Measurements from ENCODE around the gene CLIP1.

Gene CLIP1

DNA sequence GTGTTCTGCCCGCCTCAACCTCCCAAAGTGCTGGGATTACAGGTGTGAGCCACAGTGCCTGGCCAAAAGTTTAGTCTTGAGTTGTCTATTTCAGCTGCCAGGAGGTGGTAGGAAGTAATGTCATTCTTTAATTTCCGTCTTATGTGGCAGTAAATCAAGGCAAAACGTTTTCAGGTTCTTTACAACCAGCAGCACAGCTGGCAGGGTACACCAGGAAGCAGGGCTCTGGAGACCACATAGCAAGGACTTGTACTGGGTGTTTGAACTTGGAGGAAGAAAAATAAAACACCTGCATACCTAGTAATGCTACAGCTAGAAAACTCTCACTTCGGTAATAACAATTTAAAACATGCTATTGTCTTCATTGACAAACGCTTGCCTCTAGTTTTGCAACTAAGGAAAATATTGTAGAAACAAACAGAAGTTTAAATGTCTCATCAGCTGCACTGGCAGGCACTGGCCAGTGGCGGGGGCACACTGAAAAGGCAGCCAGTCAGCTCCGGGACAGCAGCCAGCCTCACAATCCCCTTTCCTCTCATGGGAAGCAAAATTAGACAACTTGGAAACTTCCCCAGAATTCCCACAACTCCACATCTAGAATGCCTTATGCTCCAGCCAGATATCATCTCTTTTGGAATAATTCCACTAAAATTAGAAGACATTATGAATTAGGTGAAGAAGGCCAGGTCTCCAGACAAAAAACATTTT is 72.2 kb downstream of the CLIP1 start:
- in situ Hi-C loops (cut with MboI; ENCODE audit: low sequenced_read_pairs), result no loop called here
- DNase-seq (ENCODE audit: low spot score in 2 of 2), result no peak
- Histone ChIP-seq H3K4me1 (peaks cover 15% of the 10 kb centered on the region), H3K27me3 (ENCODE audit: low read depth) (no peaks in the 10 kb centered on the region), H3K4me3 (no peak overlapping the region), H3K36me3 (replicated peaks) (peaks cover 9% of the 10 kb centered on the region), H3K9me3 (no peaks in the 10 kb centered on the region)

DNA sequence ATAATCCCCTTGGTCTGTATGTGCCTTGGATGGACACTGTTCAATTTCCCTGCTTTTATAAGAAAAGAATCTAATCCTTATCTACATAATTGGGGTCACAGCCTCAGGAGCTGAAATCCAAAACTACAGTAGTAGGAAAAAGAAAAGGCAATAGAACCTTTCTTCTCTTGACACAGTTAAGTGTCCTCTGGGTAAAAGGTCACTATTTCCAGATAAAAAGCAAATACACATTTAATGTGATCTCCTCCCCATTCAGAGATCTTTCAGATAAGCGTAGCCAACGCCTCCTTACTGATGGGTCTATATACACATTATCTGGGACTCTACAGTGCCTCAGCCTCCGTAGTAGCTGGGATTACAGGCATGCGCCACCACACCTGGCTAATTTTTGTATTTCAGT is 73.4 kb downstream of the CLIP1 start:
- no peaks in the 10 kb centered on the region for H3K27me3 ChIP-seq (ENCODE audit: low read depth)
- peak; percentile 43 to 90 for DNase-seq (ENCODE audit: low spot score in 2 of 2)
- H3K4me3 ChIP-seq, result no peak overlapping the region
- in situ Hi-C loops (cut with MboI; ENCODE audit: low sequenced_read_pairs), result no loop called here
- H3K36me3 ChIP-seq (replicated peaks), result peaks cover 4% of the 10 kb centered on the region
- H3K4me1 ChIP-seq, result peaks cover 15% of the 10 kb centered on the region
- H3K9me3 ChIP-seq, result no peaks in the 10 kb centered on the region

DNA sequence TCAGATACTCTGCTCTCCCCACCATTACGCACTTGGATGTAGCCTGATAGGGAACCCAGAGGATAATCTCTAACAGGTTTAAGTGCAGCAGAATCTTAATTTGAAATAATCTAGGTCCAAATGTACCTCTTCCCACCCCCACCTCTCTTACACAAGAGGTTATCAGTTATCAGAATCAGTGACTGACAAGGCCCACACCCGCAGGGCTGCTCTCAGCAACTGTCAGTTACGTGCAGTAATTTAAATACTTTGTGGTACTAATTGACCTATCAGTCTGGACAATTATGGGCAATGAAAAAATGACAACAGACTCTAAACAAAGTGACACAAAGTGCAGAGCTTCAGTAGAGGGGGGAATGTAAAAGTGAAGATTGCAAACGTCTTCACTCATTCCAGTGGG is 74.0 kb downstream of the CLIP1 start:
- no peaks in the 10 kb centered on the region for H3K27me3 ChIP-seq (ENCODE audit: low read depth)
- H3K4me3 ChIP-seq, result no peak overlapping the region
- DNase-seq (ENCODE audit: low spot score in 2 of 2), result peak; percentile 12 to 18
- H3K4me1 ChIP-seq, result peaks cover 15% of the 10 kb centered on the region
- in situ Hi-C loops (cut with MboI; ENCODE audit: low sequenced_read_pairs), result no loop called here
- H3K9me3 ChIP-seq, result no peaks in the 10 kb centered on the region
- no peaks in the 10 kb centered on the region; the same call in none of the 2 replicates for H3K36me3 ChIP-seq (replicated peaks)

DNA sequence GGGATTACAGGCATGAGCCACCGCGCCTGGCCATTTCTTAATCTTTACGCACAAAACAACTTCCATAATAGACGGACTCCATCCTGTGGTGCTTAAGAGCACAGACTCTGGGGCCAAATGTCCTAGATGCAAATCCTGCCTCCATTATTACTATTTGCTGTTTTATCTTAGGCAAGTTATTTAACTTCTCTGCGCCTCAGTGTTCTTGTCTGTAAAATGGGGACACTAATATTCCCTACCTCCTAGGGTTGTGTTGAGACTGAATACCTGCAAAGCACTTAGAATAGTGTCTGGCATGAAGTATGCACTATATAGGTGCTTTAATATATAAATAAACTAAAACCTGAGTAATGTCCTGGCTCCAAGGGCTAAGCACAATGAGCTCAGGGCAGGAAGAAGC is 76.4 kb downstream of the CLIP1 start:
- in situ Hi-C loops (cut with MboI; ENCODE audit: low sequenced_read_pairs), result no loop called here
- Histone ChIP-seq H3K27me3 (ENCODE audit: low read depth) (no peaks in the 10 kb centered on the region), H3K4me3 (no peak overlapping the region), H3K4me1 (peaks cover 15% of the 10 kb centered on the region), H3K36me3 (replicated peaks) (no peaks in the 10 kb centered on the region), H3K9me3 (no peaks in the 10 kb centered on the region)
- DNase-seq (ENCODE audit: low spot score in 2 of 2), result no peak

DNA sequence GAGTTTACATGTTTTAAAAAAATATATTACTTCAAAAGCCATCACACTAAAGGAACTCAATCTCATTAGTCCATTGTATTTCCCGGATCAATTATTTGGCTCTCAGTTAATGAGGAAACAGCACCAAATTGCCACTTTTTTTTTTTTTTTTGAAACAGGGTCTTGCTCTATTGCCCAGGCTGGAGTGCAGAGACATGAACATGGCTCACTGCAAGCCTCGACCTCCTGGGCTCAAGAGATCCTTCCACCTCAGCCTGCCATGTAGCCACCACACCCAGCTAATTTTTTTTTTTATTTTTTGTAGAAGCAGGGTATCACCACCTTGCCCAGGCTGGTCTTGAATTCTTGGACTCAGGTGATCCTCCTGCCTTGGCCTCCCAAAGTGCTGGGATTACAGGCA is 77.4 kb downstream of the CLIP1 start:
- peaks cover 15% of the 10 kb centered on the region for H3K4me1 ChIP-seq
- no peaks in the 10 kb centered on the region for H3K9me3 ChIP-seq
- H3K36me3 ChIP-seq (replicated peaks), result 0 out of 2 replicates have a peak, but pooled peaks cover 3% of the 10 kb centered on the region
- no peaks in the 10 kb centered on the region for H3K27me3 ChIP-seq (ENCODE audit: low read depth)
- no peak for DNase-seq (ENCODE audit: low spot score in 2 of 2)
- H3K4me3 ChIP-seq, result no peak overlapping the region
- in situ Hi-C loops (cut with MboI; ENCODE audit: low sequenced_read_pairs), result no loop called here

DNA sequence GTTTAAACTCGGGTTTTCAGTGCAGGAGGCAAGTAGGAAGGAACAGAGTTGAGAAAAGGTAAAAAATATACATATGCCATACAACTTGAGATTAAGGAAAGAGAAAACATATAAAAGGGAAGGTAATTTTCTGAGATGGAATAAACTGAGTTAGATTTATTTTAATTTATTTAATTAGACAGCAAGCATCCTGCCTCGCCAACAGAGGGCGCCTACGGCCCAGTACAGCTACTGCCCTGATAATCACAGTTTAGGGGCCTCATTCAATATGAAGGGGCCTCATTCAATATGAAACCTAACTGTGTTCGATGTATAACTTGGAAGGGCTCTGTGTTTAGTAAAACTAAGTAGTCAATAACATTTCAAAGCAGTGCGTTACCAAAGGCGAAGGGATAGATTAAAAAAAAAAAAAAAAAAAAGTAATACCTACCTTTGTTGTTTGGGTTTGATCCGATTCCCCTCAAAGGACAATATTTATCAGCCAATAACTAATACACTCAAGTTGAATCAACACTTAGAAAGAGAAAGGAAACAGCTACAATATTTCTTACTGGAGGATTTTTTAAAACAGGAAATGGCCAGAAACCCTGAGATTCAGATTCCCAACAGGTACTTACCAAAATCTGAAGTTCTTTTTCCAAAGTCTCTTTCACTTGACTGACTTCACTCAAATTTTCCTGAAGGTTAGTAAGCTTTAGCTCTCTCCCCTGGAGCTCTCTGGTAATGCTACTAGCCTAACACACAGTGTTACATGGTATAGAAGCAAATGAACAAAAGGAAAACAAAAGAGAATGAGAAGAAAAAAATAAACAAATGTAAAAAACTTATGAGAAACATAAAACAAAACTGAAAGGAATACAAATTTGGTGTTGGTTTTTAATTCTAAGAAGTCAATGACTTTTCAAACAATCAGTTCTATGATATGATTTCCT is 86.2 kb downstream of the CLIP1 start:
- Histone ChIP-seq H3K36me3 (replicated peaks) (peaks cover 10% of the 10 kb centered on the region), H3K27me3 (ENCODE audit: low read depth) (no peaks in the 10 kb centered on the region)
- peak in 1 of 2 experiments; percentile 65 for DNase-seq (ENCODE audit: low spot score in 2 of 2)

DNA sequence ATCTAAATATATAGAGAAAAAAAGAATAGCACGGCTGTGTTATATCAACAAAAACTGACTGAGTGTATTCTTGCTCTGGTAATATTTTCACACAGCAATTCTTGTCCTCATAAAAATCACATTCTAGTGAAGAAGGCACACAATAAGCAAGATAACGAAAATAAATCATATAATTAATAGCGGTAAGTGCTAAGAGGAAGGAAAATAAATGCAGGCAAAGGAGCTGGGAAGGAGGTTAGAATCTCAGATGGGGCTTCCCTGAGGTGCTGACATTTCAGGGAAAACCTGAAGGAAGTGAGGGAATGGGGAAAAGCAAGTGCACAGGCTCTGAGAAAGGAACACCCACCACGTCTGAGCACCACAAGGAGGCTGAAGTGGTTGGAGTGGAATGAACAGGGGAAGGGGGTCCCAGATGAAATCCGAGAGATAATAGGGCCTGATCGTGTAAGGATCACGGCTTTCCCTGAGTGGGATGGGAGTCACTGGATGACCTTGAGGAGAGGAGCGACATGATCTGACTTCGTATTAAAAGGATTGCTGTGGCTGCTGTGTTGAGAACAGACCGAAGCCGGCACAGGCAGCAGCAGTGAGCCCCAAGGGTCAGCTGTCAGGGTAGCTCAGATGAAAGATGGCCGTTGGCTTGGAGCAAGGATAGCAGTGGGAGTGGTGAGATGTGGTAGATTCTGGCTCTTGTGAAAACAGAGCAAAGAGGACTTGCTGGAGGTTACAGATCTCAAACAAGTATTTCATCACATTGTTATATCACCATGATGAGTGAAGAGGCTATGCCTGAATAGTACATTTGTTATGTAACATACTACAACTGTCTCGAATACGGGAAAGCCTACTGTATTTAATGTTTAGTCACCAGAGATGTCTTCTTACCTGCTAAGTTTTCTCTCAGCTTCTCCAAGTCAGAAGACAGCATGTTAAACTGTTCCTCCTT is 89.1 kb downstream of the CLIP1 start:
- H3K27me3 ChIP-seq (ENCODE audit: low read depth), result no peaks in the 10 kb centered on the region
- H3K4me1 ChIP-seq, result no peaks in the 10 kb centered on the region
- in situ Hi-C loops (cut with MboI; ENCODE audit: low sequenced_read_pairs), result no loop called here
- H3K9me3 ChIP-seq, result no peaks in the 10 kb centered on the region
- H3K4me3 ChIP-seq, result no peak overlapping the region
- DNase-seq (ENCODE audit: low spot score in 2 of 2), result no peak
- H3K36me3 ChIP-seq (replicated peaks), result peaks cover 7% of the 10 kb centered on the region

More for the DNA sequence above, 86.2 kb downstream of the CLIP1 start:
- H3K9me3 ChIP-seq, result no peaks in the 10 kb centered on the region
- in situ Hi-C loops (cut with MboI; ENCODE audit: low sequenced_read_pairs), result no loop called here
- H3K4me3 ChIP-seq, result no peak overlapping the region
- H3K4me1 ChIP-seq, result no peaks in the 10 kb centered on the region

DNA sequence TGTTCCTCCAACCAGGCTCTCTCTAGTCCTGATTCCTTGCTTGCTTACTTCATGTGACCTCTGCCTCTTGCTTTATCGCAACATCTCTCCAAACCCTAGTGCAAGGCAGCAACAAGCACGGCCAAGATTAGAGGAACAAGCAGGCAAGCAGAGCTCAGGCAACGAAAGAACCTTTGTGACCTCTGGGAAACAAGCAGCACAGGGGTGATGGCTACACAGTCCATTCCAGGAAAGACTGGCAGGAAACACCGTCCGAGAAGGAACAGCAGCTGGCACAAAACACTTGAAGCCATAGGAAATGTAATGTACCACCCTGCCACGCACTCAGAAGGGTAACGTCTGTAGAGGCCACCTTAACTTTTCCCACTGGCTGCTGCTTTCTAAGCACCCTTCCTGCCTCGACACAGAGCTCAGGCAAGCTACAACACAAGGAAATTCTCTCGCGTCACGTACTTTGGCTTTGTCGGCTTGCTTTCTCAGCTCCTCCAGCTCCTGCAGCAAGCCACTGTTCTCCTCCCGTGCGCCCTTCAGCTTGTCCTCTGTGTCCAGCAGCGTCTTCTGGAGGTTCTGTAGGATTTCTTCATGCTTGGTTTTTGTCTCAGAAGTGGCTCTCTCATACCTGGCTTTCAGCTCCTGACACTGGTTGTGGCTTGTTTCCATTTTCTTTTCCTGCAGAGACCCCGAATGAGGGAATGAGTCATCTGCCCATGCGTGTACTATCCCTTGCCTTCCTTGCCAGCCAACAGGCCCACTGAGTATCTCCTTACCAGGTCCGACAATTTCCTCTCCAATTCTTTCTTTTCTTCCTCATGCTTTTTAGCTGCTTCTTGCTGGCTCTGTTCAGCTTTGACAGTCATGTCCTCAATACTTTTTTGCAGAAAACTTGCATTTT is 94.7 kb downstream of the CLIP1 start:
- in situ Hi-C loops (cut with MboI; ENCODE audit: low sequenced_read_pairs), result no loop called here
- Histone ChIP-seq H3K4me1 (no peaks in the 10 kb centered on the region), H3K9me3 (no peaks in the 10 kb centered on the region), H3K36me3 (replicated peaks) (peaks cover 18% of the 10 kb centered on the region), H3K4me3 (no peak overlapping the region), H3K27me3 (ENCODE audit: low read depth) (no peaks in the 10 kb centered on the region)
- no peak for DNase-seq (ENCODE audit: low spot score in 2 of 2)

DNA sequence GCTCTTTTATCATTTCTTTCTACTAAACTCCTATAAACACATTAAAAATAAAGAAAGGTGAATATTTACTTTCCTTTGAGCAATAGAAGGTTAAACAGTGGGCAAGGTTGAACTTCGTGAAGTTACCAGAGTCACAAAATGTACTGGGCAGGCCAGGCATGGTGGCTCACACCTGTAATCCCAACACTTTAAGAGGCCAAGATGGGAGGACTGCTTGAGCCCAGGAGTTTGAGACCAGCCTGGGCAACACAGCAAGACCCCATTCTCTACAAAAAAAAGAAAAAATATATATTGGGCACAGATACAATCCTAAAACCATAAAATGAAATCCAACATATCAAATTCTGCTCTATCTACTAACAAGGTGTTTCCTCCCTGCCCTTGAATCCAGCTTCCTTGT is 95.5 kb downstream of the CLIP1 start:
- no peak for DNase-seq (ENCODE audit: low spot score in 2 of 2)
- no peaks in the 10 kb centered on the region for H3K9me3 ChIP-seq
- H3K36me3 ChIP-seq (replicated peaks), result peaks cover 18% of the 10 kb centered on the region
- H3K27me3 ChIP-seq (ENCODE audit: low read depth), result no peaks in the 10 kb centered on the region
- H3K4me1 ChIP-seq, result no peaks in the 10 kb centered on the region
- in situ Hi-C loops (cut with MboI; ENCODE audit: low sequenced_read_pairs), result no loop called here
- no peak overlapping the region for H3K4me3 ChIP-seq

DNA sequence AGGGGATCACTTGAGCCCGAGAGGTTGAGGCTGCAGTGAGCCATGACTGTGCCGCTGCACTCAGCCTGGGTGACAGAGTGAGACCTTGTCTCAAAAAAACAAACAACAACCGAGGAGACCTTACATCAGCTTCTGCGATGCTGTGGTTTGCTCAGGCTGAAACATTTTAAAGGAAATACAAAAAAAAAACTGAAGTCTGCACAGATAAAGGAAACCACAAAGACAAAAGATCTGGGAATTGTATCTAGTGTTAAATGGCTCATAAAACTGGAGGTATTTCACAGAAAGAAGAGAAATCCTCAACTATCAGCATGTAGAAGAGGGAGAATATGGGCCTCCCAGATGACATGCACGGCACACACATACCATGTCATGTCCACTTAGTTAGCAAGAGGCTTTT is 95.9 kb downstream of the CLIP1 start:
- DNase-seq (ENCODE audit: low spot score in 2 of 2), result no peak
- Histone ChIP-seq H3K27me3 (ENCODE audit: low read depth) (no peaks in the 10 kb centered on the region), H3K4me1 (no peaks in the 10 kb centered on the region), H3K9me3 (no peaks in the 10 kb centered on the region), H3K4me3 (no peak overlapping the region), H3K36me3 (replicated peaks) (peaks cover 19% of the 10 kb centered on the region)
- in situ Hi-C loops (cut with MboI; ENCODE audit: low sequenced_read_pairs), result no loop called here

DNA sequence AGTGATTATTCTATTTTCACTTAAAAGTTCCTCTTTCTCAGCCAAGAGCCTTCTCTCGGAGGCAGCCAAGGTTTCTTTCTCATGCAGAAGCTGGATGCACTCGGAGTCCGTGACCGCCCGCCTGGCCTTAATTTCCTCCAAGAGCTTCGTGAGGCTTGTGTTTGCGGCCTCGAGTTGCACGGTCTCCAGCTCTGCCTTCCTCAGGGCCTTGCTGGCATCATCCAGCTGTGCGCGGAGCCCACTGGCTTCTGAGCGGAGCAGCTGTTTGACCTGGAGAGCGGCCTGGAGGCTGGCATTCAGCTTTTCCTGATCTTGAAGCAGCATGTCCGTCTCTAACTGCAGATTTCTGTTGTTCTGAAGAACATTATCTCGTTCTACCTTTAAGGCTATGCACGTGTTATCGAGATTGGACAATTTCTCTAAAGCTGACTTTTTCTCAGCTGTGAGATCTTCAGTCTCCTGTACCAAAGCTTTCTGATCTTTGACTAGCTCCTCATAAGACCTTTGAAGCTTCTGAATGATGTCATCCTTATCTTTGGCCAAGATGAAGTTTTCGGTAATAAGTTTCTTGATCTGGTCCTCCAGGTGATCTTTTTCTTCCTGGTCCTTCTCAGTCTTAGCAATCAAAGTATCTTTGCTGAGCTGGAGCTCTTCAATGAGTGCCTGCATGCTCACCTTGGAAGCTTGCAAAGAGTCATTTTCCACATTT is 99.0 kb downstream of the CLIP1 start:
- Histone ChIP-seq H3K9me3 (no peaks in the 10 kb centered on the region), H3K4me3 (no peak overlapping the region), H3K4me1 (peaks cover 3% of the 10 kb centered on the region), H3K27me3 (ENCODE audit: low read depth) (no peaks in the 10 kb centered on the region), H3K36me3 (replicated peaks) (peaks cover 32% of the 10 kb centered on the region)
- no peak for DNase-seq (ENCODE audit: low spot score in 2 of 2)
- in situ Hi-C loops (cut with MboI; ENCODE audit: low sequenced_read_pairs), result no loop called here

DNA sequence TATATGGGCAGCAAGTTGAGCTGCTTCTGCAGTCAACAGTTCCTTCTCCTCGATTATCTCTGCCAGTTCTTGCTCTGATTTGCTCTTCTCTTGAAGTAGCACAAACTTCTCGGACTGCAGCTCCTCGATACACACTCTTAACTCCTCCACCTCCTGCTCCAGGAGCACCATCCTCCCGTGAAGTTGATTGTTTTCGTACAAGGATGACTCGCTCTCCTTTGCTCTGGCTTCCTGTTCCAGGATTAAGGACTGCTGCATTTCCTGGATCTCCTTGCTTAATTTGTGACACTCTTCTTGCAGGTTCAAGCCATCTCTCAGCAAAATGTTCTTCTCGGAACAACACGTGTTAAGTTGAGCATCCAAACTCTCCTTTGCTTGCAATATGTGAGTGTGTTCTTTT is 100.0 kb downstream of the CLIP1 start:
- in situ Hi-C loops (cut with MboI; ENCODE audit: low sequenced_read_pairs), result no loop called here
- peaks cover 3% of the 10 kb centered on the region for H3K4me1 ChIP-seq
- peaks cover 25% of the 10 kb centered on the region for H3K36me3 ChIP-seq (replicated peaks)
- H3K9me3 ChIP-seq, result no peaks in the 10 kb centered on the region
- H3K27me3 ChIP-seq (ENCODE audit: low read depth), result no peaks in the 10 kb centered on the region
- DNase-seq (ENCODE audit: low spot score in 2 of 2), result no peak
- H3K4me3 ChIP-seq, result no peak overlapping the region
